Left lung (tissue), 10 donors: ENCODE results near the gene CDC42EP4. TPM values are rescaled to one million over a fixed set of nuclear protein-coding genes. Genes with fewer than 3 reads are reported as not detected.
A peak's percentile ranks its signal among the peaks of the same experiment; 100 is the strongest.

Experiments used
- ATAC-seq: fragments of 200-7000 bp; cut with Tn5 transposase; one replicate; pipeline ENCODE4 v1.9.1; 2020; ENCODE audit warnings: moderate library complexity
- DNase-seq, 4 donors: peaks; one replicate each; pipeline ENCODE4 v3.0.0-alpha.2; 2013 to 2020
- H3K27ac ChIP-seq, 2 donors: fragments of 200-600 bp; sonication (generic) in 1 of 2; one replicate each; pipeline versions ENCODE4 v1.5.0 to v1.8.0; 2020 to 2021
- H3K27me3 ChIP-seq, 2 donors: fragments of 200-600 bp; sonication (generic) in 1 of 2; one replicate each; pipeline versions ENCODE4 v1.5.0 to v1.8.0; 2020 to 2021
- H3K36me3 ChIP-seq, 2 donors: fragments of 200-600 bp; sonication (generic) in 1 of 2; one replicate each; pipeline versions ENCODE4 v1.5.0 to v1.8.0; 2020 to 2021
- H3K4me1 ChIP-seq, 2 donors: fragments of 200-600 bp; one replicate each; pipeline ENCODE4 v1.8.0; 2021
- H3K4me3 ChIP-seq, 2 donors: fragments of 200-600 bp; sonication (generic) in 1 of 2; one replicate each; pipeline versions ENCODE4 v1.5.0 to v1.8.0; 2020 to 2021; ENCODE audit warnings: mild to moderate bottlenecking in 1 of 2
- H3K9me3 ChIP-seq, 2 donors: fragments of 200-600 bp; sonication (generic) in 1 of 2; one replicate each; pipeline versions ENCODE4 v1.5.0 to v1.8.0; 2020 to 2021
- CTCF ChIP-seq, 2 donors: fragments of 200-600 bp; sonication (generic) in 1 of 2; IDR thresholded peaks; one replicate each; pipeline versions ENCODE4 v1.5.0 to v1.8.0; 2021; ENCODE audit warnings: antibody characterized with exemption in 2 of 2
- intact Hi-C, 2 donors: fragments of 100-400 bp; cut with DNase I; formaldehyde crosslinking; loops; one replicate each; pipeline versions ENCODE4 v1.11.2 to v1.14.2; 2022
- polyA plus RNA-seq, 6 donors: library from polyadenylated mRNA; unstranded; fragments of 120-200 nt; gene quantifications; one replicate each; pipeline ENCODE4 v1.2.1, GENCODE V29; 2013; ENCODE audit not compliant: insufficient read length in 6 of 6
- total RNA-seq, 2 donors: library from RNA; stranded (reverse); fragmentation: NEBNext Ultra II Directional; extraction: Animal tissue kit (Norgen Biotek cat#: 25700); gene quantifications; one replicate each; pipeline ENCODE4 v1.2.1, GENCODE V29; 2021
- donor health status: DM: no; HTN: yes; CAD: no.
- donor health status: DM: no; HTN: no; CAD: no.

CDC42EP4 gene
- total and polyA plus RNA-seq, 8 donors = 30.2 to 86.3 (median 67.1) TPM

- intact Hi-C loops = no loop called here
- DNase-seq (peak in 1 of 4 donors; percentile 43), ATAC-seq (no peak)
- H3K9me3 ChIP-seq = no peaks in the 10 kb centered on the region
- no peak overlapping the region for H3K27ac ChIP-seq
- peaks cover 0 to 44% of the 10 kb centered on the region in 2 donors for H3K36me3 ChIP-seq
- H3K4me1 ChIP-seq = peaks cover 4 to 20% of the 10 kb centered on the region in 2 donors
- H3K27me3 ChIP-seq = no peaks in the 10 kb centered on the region
- no peak for TF ChIP-seq CTCF (IDR thresholded peaks at IDR 0.05)
- H3K4me3 ChIP-seq = no peak overlapping the region
These were observed 29.2 kb downstream of the CDC42EP4 start for GRCh38 chr17:73282629-73283028.

GRCh38 chr17:73281928-73282327 is 29.9 kb downstream of the CDC42EP4 start:
- Histone ChIP-seq H3K4me3 (no peak overlapping the region), H3K9me3 (no peaks in the 10 kb centered on the region), H3K27ac (no peak overlapping the region), H3K27me3 (no peaks in the 10 kb centered on the region), H3K36me3 (peaks cover 0 to 44% of the 10 kb centered on the region in 2 donors), H3K4me1 (peaks cover 4 to 13% of the 10 kb centered on the region in 2 donors)
- no peak for TF ChIP-seq CTCF (IDR thresholded peaks at IDR 0.05)
- ATAC-seq (no peak), DNase-seq (no peak)
- intact Hi-C loops = no loop called here

GRCh38 chr17:73280191-73280590 is 31.6 kb downstream of the CDC42EP4 start:
- no peak for TF ChIP-seq CTCF (IDR thresholded peaks at IDR 0.05)
- no peak overlapping the region for H3K27ac ChIP-seq
- no peak for DNase-seq
- peaks cover 4 to 9% of the 10 kb centered on the region in 2 donors for H3K4me1 ChIP-seq
- H3K36me3 ChIP-seq = peaks cover 0 to 29% of the 10 kb centered on the region in 2 donors
- H3K4me3 ChIP-seq = no peak overlapping the region
- intact Hi-C loops = no loop called here
- no peaks in the 10 kb centered on the region for H3K9me3 ChIP-seq
- H3K27me3 ChIP-seq = no peaks in the 10 kb centered on the region
- ATAC-seq = no peak

GRCh38 chr17:73279704-73280103 is 32.1 kb downstream of the CDC42EP4 start:
- Histone ChIP-seq H3K9me3 (no peaks in the 10 kb centered on the region), H3K36me3 (peaks cover 0 to 24% of the 10 kb centered on the region in 2 donors), H3K27me3 (no peaks in the 10 kb centered on the region), H3K27ac (no peak overlapping the region), H3K4me1 (peaks cover 4 to 9% of the 10 kb centered on the region in 2 donors), H3K4me3 (no peak overlapping the region)
- ATAC-seq = no peak
- no peak for TF ChIP-seq CTCF (IDR thresholded peaks at IDR 0.05)
- intact Hi-C loops = no loop called here
- no peak for DNase-seq

GRCh38 chr17:73278465-73279453 is 33.0 kb downstream of the CDC42EP4 start:
- TF ChIP-seq CTCF (IDR thresholded peaks at IDR 0.05) = no peak
- H3K27ac ChIP-seq = peak overlapping the region in 1 of 2 donors; percentile 6
- H3K4me3 ChIP-seq = no peak overlapping the region
- no peaks in the 10 kb centered on the region for H3K27me3 ChIP-seq
- intact Hi-C loops = no loop called here
- peaks cover 4 to 9% of the 10 kb centered on the region in 2 donors for H3K4me1 ChIP-seq
- no peaks in the 10 kb centered on the region for H3K9me3 ChIP-seq
- peak; percentile 56 for ATAC-seq
- peaks cover 0 to 15% of the 10 kb centered on the region in 2 donors for H3K36me3 ChIP-seq
- peak in 1 of 4 donors; percentile 62 for DNase-seq
